ENCODE measurements around the gene ASCC1.

DNA sequence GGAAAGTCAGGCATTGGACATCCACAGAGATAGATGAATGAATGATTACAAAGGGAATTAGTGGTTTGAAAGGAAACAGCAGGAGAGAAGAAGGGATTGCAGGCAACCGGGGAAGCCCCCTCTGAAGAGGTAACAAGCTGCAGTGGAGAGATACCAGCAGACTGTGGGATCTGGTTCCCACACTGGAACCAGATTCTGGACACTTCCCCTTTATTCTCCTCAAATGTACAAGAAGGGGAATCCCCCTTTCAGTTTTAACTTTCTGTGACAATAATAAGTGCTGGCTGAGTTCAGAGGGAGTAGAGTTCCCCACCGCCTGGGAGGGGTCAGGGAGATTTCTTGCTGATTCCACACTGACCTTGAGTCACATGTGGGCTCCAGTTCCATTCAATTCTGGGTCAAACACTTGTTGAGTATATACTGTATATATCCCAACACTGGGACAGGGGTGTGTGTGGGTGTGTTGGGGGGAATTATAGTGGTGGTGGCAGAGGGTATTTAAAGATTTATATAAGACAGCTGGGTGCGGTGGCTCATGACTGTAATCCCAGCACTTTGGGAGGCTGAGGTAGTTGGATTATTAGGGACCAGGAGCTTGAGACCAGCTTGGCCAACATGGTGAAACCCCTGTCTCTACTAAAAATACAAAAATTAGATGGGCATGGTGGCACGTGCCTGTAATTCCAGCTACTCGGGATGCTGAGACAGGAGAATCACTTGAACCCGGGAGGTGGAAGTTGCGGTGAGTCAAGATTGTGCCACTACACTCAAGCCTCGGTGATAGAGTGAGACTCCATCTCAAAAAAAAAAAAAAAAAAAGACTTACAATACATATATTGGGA is 41.2 kb upstream of the ASCC1 start:
- TF ChIP-seq EZH2 (optimal IDR thresholded peaks at IDR 0.05; ENCODE audit: low read depth, low read length) (no peak), EZH2phosphoT487 (IDR thresholded peaks at IDR 0.05; ENCODE audit: low read length) (no peak)
- TF ChIP-seq, protein P1, sequence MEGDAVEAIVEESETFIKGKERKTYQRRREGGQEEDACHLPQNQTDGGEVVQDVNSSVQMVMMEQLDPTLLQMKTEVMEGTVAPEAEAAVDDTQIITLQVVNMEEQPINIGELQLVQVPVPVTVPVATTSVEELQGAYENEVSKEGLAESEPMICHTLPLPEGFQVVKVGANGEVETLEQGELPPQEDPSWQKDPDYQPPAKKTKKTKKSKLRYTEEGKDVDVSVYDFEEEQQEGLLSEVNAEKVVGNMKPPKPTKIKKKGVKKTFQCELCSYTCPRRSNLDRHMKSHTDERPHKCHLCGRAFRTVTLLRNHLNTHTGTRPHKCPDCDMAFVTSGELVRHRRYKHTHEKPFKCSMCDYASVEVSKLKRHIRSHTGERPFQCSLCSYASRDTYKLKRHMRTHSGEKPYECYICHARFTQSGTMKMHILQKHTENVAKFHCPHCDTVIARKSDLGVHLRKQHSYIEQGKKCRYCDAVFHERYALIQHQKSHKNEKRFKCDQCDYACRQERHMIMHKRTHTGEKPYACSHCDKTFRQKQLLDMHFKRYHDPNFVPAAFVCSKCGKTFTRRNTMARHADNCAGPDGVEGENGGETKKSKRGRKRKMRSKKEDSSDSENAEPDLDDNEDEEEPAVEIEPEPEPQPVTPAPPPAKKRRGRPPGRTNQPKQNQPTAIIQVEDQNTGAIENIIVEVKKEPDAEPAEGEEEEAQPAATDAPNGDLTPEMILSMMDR (IDR thresholded peaks at IDR 0.05; ENCODE audit: low read length): no peak
